Activated CD4-positive, CD25-positive, alpha-beta regulatory T cell treated with anti-CD3 and anti-CD28 coated beads, Interleukin-2, amount 50 U/mL, for 72 hours (primary cell): ENCODE data around the gene HCN2.

Source experiments
- DNase-seq: peaks from one replicate; pipeline ENCODE4 v3.0.0; 2021

HCN2 gene

DNA sequence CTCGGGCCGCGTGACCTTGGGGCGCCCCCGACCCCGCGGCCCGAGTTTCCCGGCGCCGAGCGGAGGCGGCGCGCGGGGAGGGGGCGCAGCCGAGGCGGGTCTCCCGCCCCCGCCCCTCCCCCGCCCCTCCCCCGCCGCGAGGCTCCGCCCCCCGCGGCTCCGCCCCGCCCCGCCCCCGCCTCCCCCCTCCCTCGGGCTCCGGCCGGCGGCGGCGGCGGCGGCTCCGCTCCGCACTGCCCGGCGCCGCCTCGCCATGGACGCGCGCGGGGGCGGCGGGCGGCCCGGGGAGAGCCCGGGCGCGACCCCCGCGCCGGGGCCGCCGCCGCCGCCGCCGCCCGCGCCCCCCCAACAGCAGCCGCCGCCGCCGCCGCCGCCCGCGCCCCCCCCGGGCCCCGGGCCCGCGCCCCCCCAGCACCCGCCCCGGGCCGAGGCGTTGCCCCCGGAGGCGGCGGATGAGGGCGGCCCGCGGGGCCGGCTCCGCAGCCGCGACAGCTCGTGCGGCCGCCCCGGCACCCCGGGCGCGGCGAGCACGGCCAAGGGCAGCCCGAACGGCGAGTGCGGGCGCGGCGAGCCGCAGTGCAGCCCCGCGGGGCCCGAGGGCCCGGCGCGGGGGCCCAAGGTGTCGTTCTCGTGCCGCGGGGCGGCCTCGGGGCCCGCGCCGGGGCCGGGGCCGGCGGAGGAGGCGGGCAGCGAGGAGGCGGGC lies at the start of gene HCN2:
Gene HCN2 (plus strand): TSS at position 189 of the 703 bp plus-strand sequence. CDS start 65 bp downstream, at position 254.
- no peak for DNase-seq

DNA sequence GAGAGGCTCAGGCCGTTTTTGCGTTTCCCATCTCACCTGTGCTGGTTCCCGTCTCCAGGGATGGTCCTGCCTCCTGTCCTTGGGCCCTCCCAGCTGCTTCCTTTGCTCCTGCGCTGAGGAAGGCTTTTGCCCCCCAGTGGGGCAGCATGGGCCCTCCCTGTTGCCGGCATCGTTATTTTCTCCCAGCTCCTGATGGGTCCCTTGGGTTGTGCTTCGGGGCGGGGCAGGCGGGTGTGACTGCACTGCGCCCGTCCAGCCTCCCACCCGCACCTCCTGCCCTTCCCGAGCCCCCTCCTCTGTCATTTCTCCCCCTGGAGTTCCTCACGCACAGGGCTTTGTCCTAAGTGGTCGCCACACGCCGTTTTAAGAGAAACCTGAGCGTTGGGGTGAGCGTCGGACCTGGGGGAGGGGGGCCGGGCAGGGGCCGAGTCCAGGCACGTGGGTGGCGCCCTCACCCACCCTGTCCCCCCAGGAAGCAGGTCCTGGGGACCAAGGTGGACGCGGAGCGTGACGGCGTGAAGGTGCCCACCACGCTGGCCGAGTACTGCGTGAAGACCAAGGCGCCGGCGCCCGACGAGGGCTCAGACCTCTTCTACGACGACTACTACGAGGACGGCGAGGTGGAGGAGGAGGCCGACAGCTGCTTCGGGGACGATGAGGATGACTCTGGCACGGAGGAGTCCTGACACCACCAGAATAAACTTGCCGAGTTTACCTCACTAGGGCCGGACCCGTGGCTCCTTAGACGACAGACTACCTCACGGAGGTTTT lies 48.6 kb upstream of the HCN2 start:
- DNase-seq = no peak

DNA sequence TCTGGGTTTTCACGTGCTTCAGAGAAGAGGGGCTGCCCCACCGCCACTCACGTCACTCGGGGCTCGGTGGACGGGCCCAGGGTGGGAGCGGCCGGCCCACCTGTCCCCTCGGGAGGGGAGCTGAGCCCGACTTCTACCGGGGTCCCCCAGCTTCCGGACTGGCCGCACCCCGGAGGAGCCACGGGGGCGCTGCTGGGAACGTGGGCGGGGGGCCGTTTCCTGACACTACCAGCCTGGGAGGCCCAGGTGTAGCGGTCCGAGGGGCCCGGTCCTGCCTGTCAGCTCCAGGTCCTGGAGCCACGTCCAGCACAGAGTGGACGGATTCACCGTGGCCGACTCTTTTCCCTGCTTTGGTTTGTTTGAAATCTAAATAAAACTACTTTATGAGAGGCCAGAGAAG lies 48.0 kb upstream of the HCN2 start:
- DNase-seq = no peak

DNA sequence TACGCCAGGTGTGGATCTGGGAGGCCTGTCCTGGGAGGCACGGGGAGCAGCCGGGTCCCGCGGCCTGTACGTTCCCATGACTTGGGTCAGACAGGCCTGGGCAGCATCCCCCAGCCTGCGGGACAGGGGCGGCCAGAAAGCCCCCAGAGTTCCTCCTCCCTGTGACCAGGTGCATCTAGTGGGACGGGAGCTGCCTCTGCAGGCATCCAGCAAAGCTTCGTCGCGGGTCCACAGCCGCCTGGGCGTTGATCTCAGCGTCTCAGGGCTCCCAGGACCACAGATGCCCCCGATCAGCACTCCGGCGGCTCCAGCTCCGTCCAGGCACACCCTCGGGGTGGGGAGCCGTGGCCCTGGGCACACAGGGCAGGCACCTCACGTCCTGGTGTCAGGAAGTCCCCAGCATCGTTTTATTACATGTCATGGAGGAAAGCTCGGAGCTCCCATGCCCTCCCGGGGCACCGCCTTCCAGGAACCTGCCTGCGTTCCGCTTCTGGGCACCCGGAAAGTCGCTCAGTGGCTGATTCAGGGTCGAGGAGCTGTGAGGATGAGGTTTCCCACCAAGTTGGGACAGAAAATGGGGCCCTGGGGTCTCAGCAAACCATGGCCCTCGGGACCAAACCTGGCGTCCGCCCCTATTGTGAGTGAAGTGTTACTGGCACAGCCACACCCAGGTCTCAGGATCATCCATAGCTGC lies 47.4 kb upstream of the HCN2 start:
- DNase-seq = no peak

DNA sequence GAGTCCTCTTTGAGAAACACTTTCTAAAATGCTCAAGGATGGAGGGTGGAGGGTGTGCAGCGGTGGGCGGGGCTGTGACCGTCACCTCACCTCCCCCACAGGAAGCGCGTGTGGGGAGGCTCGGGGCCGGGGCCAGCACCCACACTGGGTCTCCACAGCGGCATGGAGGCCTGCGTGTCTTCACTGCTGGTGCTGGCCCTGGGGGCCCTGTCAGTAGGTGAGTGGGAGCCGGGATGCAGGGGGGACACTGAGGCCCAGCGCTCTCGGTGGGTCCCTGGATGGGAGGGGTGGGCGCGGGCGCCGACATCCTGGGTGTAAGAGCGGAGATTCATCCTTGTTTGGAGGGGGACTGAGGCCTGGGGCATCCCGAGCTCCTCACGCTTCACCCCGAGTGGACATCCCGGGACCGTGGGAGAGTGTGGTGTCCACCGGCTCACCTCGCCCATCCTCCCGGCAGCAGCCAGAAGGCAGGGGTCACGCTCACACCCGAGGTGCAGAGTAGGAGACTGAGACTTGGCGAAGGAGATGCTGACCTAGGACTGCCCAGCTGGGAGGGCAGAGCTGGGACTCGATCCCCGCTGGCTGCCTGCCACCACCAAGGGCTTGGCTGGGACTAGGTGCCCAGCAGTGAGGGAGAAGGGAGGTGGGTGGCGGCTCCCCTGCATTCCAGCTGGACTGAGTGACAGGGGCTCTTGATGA lies 45.6 kb upstream of the HCN2 start, which contains the start of gene GZMM:
Gene GZMM (plus strand): TSS at position 144 of the 699 bp plus-strand sequence. CDS start 19 bp downstream, at position 163.
- peak; percentile 68 for DNase-seq

DNA sequence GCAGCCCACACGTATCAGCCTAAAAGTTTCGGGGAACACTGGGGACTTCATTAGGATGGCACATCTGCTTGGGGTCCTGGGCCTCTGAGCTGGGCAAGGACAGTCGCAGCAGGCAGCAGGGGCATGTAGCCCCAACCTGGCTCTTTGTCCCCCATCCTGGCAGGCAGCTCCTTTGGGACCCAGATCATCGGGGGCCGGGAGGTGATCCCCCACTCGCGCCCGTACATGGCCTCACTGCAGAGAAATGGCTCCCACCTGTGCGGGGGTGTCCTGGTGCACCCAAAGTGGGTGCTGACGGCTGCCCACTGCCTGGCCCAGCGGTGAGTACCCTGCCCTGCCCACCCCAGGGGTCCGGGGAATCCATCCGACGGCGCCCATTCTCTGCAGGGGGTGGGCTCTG lies 42.6 kb upstream of the HCN2 start:
- no peak for DNase-seq

DNA sequence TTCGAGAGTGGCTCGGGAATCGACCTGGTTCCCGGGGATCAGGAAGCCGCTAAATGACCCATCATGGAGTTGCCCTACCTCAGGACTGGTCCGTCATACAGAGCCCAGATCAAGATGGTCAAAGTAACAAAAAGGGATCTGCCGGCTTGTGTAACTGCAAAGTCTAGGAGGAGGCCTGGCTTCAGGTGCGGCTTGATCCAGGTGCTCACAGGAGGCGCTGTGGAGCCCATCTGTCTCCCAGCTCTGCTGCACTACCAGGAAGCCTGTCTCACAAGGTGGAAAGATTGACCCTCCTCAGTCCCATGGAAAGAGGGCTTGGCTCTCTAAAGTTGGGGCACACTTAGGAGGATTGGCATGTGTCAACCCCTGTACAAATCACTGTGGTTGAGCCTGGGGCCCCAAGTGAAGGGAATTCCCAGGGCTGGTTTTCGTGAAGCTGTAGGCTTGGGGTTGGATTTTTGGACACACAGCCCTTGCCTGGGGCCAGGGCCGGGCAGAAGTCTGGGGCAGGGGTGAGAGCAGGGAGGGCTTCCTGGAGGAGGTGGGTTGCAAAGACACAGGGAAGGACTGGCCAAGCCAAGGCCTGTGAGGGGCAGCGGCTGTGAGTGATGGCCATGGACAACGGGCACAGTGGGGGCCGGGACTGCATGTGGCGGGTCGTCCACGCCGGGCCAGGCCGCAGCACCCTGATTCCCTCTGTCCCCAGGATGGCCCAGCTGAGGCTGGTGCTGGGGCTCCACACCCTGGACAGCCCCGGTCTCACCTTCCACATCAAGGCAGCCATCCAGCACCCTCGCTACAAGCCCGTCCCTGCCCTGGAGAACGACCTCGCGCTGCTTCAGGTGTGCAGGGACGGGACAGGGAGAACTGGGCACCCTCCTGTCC lies 41.6 kb upstream of the HCN2 start:
- DNase-seq = no peak

DNA sequence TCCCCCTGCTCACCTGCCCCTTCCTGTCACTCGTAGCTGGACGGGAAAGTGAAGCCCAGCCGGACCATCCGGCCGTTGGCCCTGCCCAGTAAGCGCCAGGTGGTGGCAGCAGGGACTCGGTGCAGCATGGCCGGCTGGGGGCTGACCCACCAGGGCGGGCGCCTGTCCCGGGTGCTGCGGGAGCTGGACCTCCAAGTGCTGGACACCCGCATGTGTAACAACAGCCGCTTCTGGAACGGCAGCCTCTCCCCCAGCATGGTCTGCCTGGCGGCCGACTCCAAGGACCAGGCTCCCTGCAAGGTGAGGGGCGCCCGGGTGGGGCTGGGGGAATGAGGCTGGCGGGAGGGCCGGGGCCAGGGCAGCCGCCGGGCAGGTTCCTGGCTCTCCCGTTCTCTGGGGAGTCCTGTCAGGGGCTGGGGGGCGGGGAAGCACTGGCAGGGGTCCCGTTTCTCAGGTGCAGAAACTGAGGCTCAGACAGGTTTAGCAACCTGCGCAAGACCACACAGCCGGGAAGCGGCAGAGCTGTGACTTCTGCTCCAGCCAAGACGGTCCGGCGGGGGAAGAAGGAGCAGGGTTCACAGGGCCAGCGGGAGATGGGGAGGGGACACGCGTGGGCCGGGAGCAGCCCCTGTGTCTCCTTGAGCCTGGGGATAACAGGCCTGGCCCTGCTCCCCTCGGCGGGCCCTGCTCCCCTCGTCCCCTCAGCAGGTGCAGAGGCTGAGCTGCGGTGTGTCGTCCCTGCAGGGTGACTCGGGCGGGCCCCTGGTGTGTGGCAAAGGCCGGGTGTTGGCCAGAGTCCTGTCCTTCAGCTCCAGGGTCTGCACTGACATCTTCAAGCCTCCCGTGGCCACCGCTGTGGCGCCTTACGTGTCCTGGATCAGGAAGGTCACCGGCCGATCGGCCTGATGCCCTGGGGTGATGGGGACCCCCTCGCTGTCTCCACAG lies 40.5 kb upstream of the HCN2 start:
- DNase-seq = no peak

DNA sequence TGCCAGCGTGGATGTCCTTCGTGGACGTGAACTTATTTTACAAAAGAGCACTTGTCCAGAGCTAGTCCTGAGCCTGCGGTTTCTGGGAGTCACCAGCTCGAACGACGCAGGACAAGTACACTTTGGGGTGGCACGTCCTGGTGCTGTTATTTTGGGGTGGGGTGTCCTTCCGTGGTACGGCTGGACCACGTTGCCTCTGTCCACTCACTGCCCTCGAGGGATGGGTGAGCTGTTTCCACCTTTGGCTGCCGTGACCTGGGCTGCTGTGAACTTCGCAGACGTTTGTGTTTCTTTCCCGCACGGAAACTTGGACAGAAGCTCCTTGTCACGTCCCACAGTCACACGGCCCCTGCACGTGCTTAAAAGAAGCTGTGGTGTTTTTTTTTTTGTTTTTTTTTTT lies 34.9 kb upstream of the HCN2 start:
- DNase-seq = no peak

DNA sequence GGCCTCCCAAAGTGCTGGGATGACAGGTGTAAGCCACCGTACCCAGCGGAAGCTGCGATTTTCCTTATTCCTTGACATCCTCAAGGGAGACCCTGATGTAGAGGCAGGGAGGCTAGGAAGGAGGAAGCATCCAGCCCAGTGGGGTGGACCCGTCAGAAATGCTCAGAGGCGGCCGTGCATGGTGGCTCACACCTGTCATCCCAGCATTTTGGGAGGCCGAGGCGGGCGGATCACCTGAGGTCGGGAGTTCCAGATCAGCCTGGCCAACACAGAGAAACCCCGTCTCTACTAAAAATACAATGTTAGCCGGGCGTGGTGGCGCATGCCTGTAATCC lies 34.2 kb upstream of the HCN2 start:
- DNase-seq = no peak

DNA sequence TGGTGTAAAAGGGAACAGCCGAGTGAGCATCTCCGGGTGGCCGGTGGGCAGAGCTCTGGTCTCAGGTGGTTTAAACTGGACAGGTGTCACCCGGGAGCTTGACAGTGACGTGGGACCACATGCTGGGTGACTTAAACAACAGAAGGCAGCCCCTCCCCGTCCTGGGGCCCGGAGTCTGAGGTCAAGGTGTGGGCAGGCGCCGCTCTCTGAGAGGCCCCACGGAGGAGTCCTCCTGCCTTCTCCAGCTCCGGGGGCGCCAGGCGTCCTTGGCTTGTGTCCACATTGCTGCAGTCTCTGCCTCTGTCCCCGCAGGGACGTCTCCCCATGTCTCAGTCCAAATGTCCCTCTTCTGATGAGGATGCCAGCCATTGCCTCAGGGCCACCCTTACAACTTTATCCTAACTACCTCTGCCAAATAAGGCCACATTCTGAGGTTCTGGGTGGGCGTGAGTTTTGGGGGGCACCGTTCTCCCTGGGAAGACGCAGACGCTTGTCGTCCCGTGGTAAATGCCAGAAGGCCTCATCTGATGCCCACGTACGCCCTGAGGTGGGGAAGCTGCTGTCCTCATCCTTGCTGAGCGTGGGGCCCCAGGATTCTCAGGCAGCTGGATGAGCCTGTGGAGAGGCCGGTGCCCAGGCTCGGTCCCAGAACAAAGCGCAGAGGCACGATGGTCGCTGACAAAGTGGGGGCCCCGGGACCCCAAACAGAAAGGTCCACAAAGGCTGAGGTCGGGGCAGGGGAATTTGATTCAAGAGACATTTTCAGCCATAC lies 32.9 kb upstream of the HCN2 start:
- no peak for DNase-seq

DNA sequence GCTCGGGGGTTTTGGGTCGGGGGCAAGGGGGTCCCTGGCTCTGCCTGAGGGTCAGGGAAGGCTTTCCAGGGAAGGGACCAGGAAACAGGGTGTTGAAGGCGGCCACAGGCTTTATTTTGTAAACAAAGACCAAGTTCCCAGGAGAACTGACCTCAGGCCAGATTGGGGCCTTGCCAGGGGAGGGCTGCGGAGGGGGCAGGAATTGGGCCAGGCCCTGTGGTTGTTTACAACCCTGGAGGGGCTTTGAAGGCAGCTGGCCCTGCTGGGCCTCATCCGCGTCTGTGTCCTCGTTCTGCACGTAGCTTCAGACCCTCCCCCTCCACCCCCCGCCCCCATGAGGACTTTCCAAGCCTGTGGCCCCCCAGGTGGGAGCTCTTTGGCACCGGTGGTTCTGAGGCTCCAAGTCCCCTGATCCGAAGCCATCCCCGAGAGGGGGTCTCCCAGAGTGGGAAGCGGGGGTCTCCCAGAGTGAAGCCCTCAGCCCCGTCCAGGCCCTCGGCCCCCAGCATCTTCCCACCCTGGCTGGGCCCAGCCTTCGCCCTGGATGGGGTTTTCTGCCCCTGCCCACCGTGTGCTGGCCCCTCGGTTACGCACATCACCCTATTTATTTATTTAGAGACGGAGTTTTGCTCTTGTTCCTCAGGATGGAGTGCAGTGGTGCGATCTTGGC lies 30.8 kb upstream of the HCN2 start:
- no peak for DNase-seq

DNA sequence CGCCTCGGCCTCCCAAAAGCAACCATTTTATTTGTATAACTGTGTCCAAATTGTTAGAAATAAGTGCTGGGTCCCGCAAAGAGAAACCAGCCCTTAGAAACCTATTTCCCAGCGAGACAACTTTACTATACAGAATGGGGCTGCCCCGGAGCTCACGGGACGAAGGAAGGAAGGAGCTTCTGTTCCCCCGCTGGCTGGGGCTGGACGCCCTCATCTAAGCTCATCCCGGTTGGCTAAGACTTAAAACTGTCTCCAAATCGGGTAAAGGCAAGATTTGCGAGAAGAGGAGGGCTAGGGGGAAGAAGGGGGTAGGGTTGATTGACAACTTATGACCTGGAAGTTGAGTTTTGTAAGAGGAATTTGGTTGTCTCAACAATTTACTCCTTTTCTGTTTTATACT lies 29.6 kb upstream of the HCN2 start:
- no peak for DNase-seq

DNA sequence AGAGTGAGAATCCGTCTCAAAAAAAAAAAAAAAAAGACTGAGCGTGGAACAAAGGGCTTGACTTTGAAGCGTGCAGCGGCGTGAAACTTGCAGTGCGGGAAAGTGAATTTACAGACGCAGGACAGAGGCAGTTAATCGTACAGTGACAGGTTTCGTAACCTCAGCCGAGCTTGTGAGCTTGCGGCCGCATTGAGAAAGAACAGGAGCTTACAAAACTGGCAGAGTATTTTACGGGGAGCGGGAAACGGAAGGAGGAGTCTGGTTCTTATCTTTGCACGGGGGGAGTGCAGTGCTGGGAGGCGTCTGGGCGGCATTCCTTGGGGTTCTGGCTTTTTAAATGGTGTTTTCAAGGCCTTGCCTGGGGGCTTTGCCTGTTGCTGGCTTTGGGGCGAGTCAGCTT lies 23.3 kb upstream of the HCN2 start:
- no peak for DNase-seq

DNA sequence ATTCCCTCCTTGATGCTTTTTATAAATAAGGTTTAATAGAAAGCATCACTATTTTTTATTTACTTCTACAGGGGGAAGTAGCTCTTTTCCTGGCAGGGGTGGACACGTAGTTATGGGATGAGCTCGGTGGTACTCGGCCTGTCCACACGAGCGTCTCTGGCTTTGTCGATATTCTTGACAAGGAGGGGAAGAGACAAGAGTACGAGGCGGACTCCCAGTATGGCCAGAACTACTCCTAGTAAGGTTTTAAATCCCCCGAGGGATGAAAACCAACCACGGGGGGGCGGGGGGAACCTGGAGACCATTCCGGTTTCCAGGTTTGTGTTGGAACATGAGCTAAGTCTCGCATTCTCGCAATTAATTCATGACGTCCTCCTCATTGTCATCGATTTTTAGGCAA lies 22.8 kb upstream of the HCN2 start:
- DNase-seq = no peak

DNA sequence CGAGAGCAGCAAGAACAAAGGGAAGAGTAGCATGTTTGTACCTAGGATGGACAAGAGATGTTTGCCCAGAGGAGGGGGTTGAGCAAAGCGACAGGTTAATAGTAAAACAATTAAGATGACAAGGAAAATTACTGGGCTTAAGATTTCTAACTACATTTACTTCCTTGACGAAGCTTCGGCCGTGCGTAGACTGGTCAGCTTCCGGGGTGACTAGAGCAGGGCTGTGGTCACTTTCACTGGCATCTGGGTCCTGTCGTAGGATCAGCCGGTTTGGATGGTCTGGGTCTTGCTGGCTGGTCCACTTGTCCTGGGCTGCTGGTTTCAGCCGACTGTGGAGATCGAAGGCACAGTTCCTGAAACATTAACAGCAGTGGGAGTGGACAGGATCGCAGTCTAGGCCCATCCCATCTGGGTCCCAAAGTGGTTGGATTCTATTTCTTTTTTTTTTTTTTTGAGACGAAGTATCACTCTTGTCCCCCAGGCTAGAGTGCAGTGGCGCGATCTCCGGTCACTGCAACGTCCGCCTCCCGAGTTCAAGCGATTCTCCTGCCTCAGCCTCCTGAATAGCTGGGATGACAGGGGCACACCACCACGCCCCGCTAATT lies 22.3 kb upstream of the HCN2 start:
- no peak for DNase-seq

DNA sequence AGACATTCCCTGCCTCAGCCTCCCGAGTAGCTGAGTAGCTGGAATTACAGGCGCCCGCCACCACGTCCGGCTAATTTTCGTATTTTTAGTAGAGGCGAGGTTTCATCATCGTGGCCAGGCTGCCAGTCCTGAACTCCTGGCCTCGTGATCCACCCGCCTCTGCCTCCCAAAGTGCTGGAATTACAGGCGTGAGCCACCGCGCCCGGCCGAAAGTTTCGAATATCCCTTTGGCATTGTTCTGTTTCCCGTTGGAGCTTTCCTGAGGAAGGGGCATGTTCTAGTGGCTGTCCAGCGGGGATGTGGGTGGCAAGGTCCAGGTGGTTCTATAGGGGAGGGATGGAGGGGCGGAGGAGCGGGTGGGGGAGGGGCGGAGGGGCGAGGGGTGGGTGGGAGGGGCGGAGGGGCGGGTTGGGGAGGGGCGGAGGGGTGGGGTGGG lies 19.4 kb upstream of the HCN2 start:
- no peak for DNase-seq

DNA sequence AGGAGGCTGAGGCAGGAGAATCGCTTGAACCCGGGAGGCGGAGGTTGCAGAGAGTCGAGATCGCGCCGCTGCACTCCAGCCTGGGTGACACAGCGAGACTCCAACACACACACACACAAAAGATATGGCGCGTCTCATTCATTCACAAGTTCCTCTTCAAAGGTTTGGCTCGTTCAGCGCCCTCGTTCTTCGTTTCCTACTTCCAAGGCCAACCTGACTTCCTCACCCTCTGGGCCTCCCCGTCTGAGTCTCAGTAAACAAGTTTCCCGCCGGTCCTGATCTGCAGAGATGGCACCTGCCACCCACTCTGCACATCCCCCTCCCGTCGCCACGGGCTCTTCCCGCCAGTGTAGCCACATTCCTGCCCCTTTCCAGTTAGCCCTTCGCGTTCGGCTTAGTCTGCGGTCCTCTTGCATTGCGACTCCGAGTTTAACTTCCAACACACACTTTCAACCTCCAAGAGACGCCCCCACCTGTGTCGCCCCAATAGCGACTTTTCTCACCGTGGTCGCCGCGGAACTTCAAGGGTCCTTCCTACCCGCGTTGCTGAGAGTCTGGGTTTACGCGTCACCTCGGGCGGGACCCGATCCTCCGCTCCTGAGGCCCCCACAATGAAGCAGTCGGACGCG lies 18.6 kb upstream of the HCN2 start:
- DNase-seq = no peak

DNA sequence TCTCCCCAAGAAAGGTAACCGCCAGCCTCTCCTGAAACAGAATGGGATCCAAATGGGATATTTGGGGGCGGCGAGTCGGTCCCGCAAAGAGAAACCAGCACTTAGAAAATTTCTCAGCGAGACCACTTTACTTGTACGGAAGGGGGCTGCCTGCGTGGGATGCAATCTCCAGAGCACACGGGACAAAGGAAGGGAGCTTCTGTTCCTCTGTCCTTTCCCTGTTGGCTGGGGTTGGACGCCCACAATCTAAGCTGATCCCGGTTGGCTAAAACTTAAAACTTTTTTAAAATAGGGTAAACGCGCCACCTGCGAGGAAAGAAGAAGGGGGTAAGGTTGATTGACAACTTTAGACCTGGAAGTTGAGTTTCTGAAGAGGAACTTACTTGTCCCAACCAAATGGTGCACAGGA lies 18.1 kb upstream of the HCN2 start:
- DNase-seq = no peak
